RWPE1 (cell line): ENCODE data around the gene STAT6.
A peak's percentile ranks its signal among the peaks of the same experiment; 100 is the strongest.

Experiments
- CTCF ChIA-PET: fragments of 350-600 bp; sonication (Branson Sonifier 250); formaldehyde crosslinking; extraction: SDS; loops from one replicate; lab custom pipeline; 2021; lab: Yijun Ruan, JAX
- POLR2A ChIA-PET: fragments of 400-600 bp; formaldehyde crosslinking; extraction: SDS; loops from one replicate; lab custom pipeline; 2020; ENCODE audit warnings: antibody characterized with exemption; ENCODE audit not compliant: low non-redundant PET; lab: Yijun Ruan, JAX
- DNase-seq: peaks from one replicate; pipeline ENCODE4 v3.0.0; 2012; ENCODE audit warnings: low spot score
- H3K27ac ChIP-seq: fragments of 450-650 bp; 2 replicates; pipeline ENCODE4 v1.5.1; 2017
- TF ChIP-seq, protein P1 (sequence below): fragments of 450-650 bp; conservative IDR thresholded peaks from 2 replicates; pipeline ENCODE4 v1.5.1; 2017; ENCODE audit warnings: low read depth, mild to moderate bottlenecking

STAT6 gene

DNA sequence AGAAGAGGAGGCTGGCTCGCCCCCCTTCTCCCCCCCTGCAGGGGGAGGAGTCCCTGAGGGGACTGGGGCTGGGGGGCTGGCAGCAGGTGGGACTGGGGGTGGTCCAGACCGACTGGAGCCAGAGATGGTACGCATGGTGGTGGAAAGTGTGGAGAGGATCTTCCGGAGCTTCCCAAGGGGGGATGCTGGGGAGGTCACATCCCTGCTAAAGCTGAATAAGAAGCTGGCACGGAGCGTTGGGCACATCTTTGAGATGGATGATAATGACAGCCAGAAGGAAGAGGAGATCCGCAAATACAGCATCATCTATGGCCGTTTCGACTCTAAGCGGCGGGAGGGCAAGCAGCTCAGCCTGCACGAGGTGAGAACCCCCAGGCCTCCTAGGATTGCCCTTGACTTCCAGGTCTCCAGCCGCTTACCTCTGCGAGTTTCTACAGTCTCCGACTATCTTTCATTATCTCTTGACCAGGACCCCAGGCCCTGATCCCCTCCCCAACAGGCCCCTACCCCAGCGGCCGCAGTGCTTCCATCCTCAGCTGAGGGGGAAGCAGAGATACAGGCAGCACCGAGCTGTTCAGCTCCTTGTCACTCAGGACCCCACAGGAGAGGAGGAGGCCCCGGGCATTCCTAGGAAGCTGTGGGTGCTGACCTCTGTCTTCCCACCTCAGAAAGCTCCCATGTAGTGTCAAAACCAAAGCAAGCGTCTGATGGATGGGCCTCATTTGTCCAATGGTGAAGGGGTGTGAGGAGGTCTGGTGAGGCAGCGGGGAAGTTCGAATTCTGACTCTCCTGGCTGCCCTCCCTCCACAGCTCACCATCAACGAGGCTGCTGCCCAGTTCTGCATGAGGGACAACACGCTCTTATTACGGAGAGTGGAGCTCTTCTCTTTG lies 19.3 kb downstream of the STAT6 start:
- POLR2A ChIA-PET, result interaction anchor here (0.6 to 3.0 kb wide), 3 partner anchors 13 to 20 kb away, joined by 4 to 11 read pairs (median 7); partner anchors contain the start of gene STAT6
- CTCF ChIA-PET, result interaction anchor here (0.5 to 2.7 kb wide), 5 partner anchors 19 to 29 kb away, joined by 3 to 15 read pairs (median 7); partner anchors contain the start of gene STAT6
- DNase-seq, result no peak
- TF ChIP-seq, protein P1, sequence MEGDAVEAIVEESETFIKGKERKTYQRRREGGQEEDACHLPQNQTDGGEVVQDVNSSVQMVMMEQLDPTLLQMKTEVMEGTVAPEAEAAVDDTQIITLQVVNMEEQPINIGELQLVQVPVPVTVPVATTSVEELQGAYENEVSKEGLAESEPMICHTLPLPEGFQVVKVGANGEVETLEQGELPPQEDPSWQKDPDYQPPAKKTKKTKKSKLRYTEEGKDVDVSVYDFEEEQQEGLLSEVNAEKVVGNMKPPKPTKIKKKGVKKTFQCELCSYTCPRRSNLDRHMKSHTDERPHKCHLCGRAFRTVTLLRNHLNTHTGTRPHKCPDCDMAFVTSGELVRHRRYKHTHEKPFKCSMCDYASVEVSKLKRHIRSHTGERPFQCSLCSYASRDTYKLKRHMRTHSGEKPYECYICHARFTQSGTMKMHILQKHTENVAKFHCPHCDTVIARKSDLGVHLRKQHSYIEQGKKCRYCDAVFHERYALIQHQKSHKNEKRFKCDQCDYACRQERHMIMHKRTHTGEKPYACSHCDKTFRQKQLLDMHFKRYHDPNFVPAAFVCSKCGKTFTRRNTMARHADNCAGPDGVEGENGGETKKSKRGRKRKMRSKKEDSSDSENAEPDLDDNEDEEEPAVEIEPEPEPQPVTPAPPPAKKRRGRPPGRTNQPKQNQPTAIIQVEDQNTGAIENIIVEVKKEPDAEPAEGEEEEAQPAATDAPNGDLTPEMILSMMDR, result no peak
- peak overlapping the region; percentile 100 for H3K27ac ChIP-seq

DNA sequence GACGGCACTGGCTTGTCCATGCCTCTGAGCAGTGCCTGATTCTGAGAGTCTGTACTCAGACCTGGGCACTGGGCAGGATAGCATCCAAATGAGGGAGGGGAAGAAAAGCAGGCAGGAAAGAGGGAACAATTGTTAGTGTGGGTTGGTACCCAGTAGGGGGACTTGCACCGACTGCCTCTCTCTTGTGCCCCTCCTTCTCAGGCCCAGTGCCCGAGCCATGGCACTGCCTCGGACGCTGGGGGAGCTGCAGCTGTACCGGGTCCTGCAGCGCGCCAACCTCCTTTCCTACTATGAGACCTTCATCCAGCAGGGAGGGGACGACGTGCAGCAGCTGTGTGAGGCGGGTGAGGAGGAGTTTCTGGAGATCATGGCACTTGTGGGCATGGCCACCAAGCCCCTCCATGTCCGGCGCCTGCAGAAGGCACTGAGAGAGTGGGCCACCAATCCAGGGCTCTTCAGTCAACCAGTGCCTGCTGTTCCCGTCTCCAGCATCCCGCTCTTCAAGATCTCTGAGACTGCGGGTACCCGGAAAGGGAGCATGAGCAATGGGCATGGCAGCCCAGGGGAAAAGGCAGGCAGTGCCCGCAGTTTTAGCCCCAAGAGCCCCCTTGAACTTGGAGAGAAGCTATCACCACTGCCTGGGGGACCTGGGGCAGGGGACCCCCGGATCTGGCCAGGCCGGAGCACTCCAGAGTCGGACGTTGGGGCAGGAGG lies 20.1 kb downstream of the STAT6 start:
- TF ChIP-seq, protein P1, result no peak
- DNase-seq, result no peak
- ChIA-PET POLR2A (interaction anchor here (0.6 to 3.0 kb wide), 2 partner anchors 13 to 20 kb away, joined by 4 to 11 read pairs; partner anchors contain the start of gene STAT6), CTCF (interaction anchor here (1.1 to 2.7 kb wide), 2 partner anchors 18 to 20 kb away, joined by 7 to 15 read pairs; partner anchors contain the start of gene STAT6)
- H3K27ac ChIP-seq, result peak overlapping the region; percentile 100

DNA sequence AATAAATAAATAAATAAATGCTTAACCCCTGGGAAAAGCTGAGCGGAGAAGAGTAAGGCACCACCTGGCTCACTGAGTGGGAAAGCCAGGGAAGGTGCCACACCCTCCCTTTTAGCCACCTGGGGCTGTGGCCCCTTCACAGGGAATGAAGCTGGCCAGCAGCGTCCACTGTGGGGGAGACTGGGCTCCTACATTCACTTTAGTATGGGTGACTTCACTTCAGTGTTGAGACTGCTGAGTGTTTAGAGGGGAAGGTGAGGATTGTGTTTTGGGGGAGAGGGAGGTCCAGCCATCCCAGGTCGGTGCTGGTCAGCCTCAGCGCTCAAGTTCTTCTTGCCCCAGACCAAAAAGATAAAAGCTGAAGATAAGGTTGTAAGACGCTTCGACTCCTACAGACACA lies 20.7 kb downstream of the STAT6 start:
- TF ChIP-seq, protein P1, result no peak
- H3K27ac ChIP-seq, result peak overlapping the region; percentile 100
- POLR2A ChIA-PET, result interaction anchor here (3.0 kb wide), 1 partner anchor 21 kb away, joined by 11 read pairs; the partner anchor contains the start of gene STAT6
- CTCF ChIA-PET, result interaction anchor here (1.1 to 2.7 kb wide), 2 partner anchors 18 to 21 kb away, joined by 7 to 15 read pairs; partner anchors contain the start of gene STAT6
- DNase-seq, result no peak

DNA sequence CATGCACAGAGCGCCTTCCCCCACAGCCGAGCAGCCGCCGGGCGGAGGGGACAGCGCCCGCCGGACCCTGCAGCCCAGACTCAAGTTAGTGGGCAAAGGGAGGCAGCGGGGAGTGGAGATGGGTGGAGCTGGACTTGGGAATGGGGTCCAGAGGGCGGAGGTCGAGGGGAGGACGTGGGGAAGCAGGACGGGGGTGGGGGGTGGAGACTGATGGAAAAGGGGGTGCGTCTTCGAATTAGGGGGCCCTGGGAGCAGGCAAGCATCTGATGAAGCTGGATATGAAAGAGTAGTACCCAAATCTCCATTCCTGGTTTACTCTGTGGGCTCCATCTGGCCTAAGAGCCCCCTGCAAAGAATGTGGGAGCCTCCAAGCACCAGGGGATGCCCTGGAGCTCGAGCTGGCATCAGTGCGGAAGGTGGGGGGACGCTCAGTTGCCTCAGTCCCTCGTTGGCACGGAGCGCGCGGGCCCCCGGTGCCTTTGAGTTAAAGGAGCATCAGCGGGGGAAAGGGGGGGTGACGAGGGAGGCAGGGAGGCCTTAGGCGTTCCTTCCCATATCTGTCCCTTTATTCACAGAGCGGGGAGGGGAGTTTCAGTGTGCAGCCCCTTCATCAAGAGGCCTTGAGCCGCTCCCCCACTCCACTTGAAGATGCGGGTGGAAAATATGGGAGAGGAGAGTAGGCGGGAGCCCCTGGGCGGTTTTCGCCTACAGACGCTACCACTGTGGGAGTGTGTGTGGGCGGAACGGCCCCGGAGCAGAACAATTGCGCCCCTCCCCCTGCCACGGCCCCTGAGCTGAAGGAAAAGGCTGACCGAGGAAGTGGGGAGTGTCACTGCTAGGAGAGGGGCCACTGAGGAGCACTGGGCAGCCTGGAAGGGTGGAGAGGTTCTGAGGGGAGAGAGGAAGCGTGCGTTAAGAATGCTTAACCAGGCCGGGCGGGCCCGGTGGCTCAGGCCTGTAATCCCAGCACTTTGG lies 21.6 kb downstream of the STAT6 start:
- ChIA-PET POLR2A (interaction anchor here (3.0 kb wide), 1 partner anchor 22 kb away, joined by 11 read pairs; the partner anchor contains the start of gene STAT6), CTCF (interaction anchor here (2.7 kb wide), 1 partner anchor 22 kb away, joined by 15 read pairs; the partner anchor contains the start of gene STAT6)
- TF ChIP-seq, protein P1, result no peak
- peak overlapping the region; percentile 100 for H3K27ac ChIP-seq
- no peak for DNase-seq

DNA sequence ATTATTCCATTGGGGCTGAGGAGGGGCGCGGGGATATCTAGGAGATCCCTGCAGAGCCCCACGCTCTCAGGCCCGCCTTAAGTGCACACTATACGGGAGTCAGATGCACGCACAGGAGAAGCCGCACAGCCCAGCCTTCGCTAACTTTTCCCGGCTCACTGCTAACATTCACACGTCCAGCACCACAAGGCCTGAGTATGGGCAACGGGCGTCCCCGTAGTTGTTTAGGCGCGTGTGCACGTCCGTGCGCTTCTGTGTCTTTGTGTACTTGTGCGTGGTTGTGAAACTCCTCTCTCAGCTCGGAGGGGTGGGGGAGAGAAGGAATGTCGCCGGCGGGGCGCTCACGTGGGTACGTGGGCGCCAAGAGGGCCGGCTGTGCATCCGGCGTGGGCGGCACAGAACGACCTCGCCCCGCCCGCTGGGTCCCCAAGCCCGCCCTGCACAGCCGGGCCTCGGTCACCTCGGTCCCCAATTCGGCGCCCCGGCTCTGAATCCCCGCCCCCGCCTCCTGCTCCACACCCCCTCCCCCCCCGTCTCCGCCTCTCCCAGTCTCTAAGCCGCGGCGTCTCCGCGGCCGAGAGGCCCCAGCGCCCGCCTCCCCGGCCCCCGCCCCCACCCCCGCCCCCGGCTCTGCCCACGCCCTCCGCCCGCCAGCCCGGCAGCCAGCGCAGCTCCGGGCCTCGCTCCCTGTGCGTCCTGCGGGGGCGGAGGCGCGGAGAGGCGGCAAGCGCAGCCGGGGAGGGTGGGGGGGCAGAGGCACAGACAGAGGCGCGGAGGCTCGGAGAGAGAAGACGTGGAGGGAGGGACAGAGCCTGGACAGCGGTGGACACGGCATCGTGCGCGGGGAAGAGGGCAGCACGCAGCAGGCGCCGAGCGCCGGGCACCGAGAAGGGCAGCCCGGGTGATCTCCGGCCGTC lies 22.6 kb downstream of the STAT6 start, which contains the start of gene NAB2:
Gene NAB2, plus strand, starts transcription at position 761 of the 917 bp plus-strand sequence. CDS start 158 bp downstream, outside the sequence.
- TF ChIP-seq, protein P1, result no peak
- CTCF ChIA-PET, result interaction anchor here (0.7 to 2.7 kb wide), 3 partner anchors 19 to 495 kb away, joined by 3 to 15 read pairs (median 6); partner anchors contain the start of gene STAT6

More for the DNA sequence above, 22.6 kb downstream of the STAT6 start, which contains the start of gene NAB2:
- peak within 1 kb of the TSS; percentile 100 for H3K27ac ChIP-seq
- POLR2A ChIA-PET, result interaction anchor here (0.6 to 2.9 kb wide), 3 partner anchors 14 to 96 kb away, joined by 4 to 37 read pairs (median 8); partner anchors contain the start of gene STAT6
- peak; percentile 79 for DNase-seq
